ENCODE measurements around the gene CD207. TPM values are rescaled to one million over a fixed set of nuclear protein-coding genes. Genes with fewer than 3 reads are reported as not detected.

The CD207 gene
- total RNA-seq, 1 experiment from 2014 or later: 1.1 TPM

DNA sequence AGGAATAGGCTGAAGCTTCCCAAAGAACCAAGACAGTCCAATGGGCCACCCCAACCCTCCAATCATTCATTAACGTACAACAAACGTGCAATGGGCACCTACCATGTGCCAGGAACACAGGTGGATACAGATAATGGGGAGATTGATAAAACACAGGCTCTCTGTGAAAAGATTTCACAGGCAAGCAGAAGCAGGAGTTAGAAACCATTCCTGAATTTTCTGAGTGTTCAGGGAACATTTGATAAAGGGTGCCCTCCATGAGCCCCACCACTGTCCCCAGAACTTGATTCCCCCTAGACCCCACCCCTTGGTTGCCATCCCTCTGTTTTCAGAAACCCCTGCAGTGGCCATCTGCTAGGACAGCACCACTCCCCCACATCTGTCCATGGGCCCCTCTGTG lies 1.5 kb downstream of the CD207 start:
- ChIA-PET POLR2A (ENCODE audit: low non-redundant PET) (no interaction called here), CTCF (no interaction called here)
- no peaks in the 10 kb centered on the region for H3K4me1 ChIP-seq (ENCODE audit: insufficient read depth, low read length, poor library complexity, severe bottlenecking)
- no peak overlapping the region for H3K4me3 ChIP-seq (ENCODE audit: low read depth, low read length, poor library complexity, severe bottlenecking)
- H3K27me3 ChIP-seq (replicated peaks; ENCODE audit: insufficient read depth, low read depth, low read length, poor library complexity): no peaks in the 10 kb centered on the region
- H3K27ac ChIP-seq (ENCODE audit: low read depth, low read length, poor library complexity, severe bottlenecking): no peak overlapping the region
- TF ChIP-seq EZH2 (IDR thresholded peaks at IDR 0.05; ENCODE audit: borderline replicate concordance, low read depth, low read length, poor library complexity, severe bottlenecking): no peak
- TF ChIP-seq, protein P1, sequence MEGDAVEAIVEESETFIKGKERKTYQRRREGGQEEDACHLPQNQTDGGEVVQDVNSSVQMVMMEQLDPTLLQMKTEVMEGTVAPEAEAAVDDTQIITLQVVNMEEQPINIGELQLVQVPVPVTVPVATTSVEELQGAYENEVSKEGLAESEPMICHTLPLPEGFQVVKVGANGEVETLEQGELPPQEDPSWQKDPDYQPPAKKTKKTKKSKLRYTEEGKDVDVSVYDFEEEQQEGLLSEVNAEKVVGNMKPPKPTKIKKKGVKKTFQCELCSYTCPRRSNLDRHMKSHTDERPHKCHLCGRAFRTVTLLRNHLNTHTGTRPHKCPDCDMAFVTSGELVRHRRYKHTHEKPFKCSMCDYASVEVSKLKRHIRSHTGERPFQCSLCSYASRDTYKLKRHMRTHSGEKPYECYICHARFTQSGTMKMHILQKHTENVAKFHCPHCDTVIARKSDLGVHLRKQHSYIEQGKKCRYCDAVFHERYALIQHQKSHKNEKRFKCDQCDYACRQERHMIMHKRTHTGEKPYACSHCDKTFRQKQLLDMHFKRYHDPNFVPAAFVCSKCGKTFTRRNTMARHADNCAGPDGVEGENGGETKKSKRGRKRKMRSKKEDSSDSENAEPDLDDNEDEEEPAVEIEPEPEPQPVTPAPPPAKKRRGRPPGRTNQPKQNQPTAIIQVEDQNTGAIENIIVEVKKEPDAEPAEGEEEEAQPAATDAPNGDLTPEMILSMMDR (conservative IDR thresholded peaks at IDR 0.05; ENCODE audit: low read depth, low read length): no peak
- no peak for DNase-seq (ENCODE audit: low spot score)
- no peaks in the 10 kb centered on the region for H3K36me3 ChIP-seq (ENCODE audit: insufficient read depth, low read length, poor library complexity, severe bottlenecking)
- no peaks in the 10 kb centered on the region for H3K9me3 ChIP-seq (ENCODE audit: low read depth, low read length, poor library complexity, severe bottlenecking)
- BruUV-seq (replicated peaks): no TSS peak
- intact Hi-C loops (cut with micrococcal nuclease; ENCODE audit: unreplicated experiment): no loop called here

GRCh38 chr2:70833246-70833645 lies 2.4 kb downstream of the CD207 start:
- CTCF ChIA-PET: no interaction called here

DNA sequence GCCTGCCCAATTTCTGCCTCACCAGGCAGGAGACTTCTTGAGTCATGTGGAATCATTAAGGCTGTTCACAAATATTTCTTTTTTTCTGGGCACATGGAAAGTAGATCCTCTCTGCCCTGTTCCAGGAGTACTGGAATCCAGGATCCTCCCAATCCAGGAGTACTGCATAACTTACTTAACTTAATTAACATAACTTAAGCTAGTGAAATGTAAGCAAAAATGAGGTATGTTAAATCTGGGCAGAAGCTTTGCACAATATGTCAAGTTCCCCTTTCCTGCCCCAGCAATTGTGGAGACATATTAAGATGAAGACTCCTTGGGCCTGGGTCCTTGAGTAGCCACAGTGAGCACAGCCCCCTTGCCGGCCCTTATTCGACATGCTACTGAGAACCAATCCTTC lies 3.2 kb downstream of the CD207 start:
- CTCF ChIA-PET: no interaction called here
- no peak overlapping the region for H3K27ac ChIP-seq (ENCODE audit: low read depth, low read length, poor library complexity, severe bottlenecking)

More at GRCh38 chr2:70833246-70833645, 2.4 kb downstream of the CD207 start:
- no peaks in the 10 kb centered on the region for H3K9me3 ChIP-seq (ENCODE audit: low read depth, low read length, poor library complexity, severe bottlenecking)
- no TSS peak for BruUV-seq (replicated peaks)
- no peak overlapping the region for H3K27ac ChIP-seq (ENCODE audit: low read depth, low read length, poor library complexity, severe bottlenecking)
- POLR2A ChIA-PET (ENCODE audit: low non-redundant PET): no interaction called here
- H3K36me3 ChIP-seq (ENCODE audit: insufficient read depth, low read length, poor library complexity, severe bottlenecking): no peaks in the 10 kb centered on the region
- DNase-seq (ENCODE audit: low spot score): no peak
- H3K4me3 ChIP-seq (ENCODE audit: low read depth, low read length, poor library complexity, severe bottlenecking): no peak overlapping the region
- no peak for TF ChIP-seq EZH2 (IDR thresholded peaks at IDR 0.05; ENCODE audit: borderline replicate concordance, low read depth, low read length, poor library complexity, severe bottlenecking)
- TF ChIP-seq, protein P1 (conservative IDR thresholded peaks at IDR 0.05; ENCODE audit: low read depth, low read length): no peak
- no peaks in the 10 kb centered on the region for H3K27me3 ChIP-seq (replicated peaks; ENCODE audit: insufficient read depth, low read depth, low read length, poor library complexity)
- intact Hi-C loops (cut with micrococcal nuclease; ENCODE audit: unreplicated experiment): no loop called here
- no peaks in the 10 kb centered on the region for H3K4me1 ChIP-seq (ENCODE audit: insufficient read depth, low read length, poor library complexity, severe bottlenecking)

More for the DNA sequence above, 3.2 kb downstream of the CD207 start:
- Histone ChIP-seq H3K36me3 (ENCODE audit: insufficient read depth, low read length, poor library complexity, severe bottlenecking) (no peaks in the 10 kb centered on the region), H3K9me3 (ENCODE audit: low read depth, low read length, poor library complexity, severe bottlenecking) (no peaks in the 10 kb centered on the region), H3K4me3 (ENCODE audit: low read depth, low read length, poor library complexity, severe bottlenecking) (no peak overlapping the region), H3K4me1 (ENCODE audit: insufficient read depth, low read length, poor library complexity, severe bottlenecking) (peaks cover 3% of the 10 kb centered on the region), H3K27me3 (replicated peaks; ENCODE audit: insufficient read depth, low read depth, low read length, poor library complexity) (no peaks in the 10 kb centered on the region)
- POLR2A ChIA-PET (ENCODE audit: low non-redundant PET): no interaction called here
- intact Hi-C loops (cut with micrococcal nuclease; ENCODE audit: unreplicated experiment): no loop called here
- DNase-seq (ENCODE audit: low spot score): no peak
- no TSS peak for BruUV-seq (replicated peaks)
- no peak for TF ChIP-seq EZH2 (IDR thresholded peaks at IDR 0.05; ENCODE audit: borderline replicate concordance, low read depth, low read length, poor library complexity, severe bottlenecking)
- TF ChIP-seq, protein P1 (conservative IDR thresholded peaks at IDR 0.05; ENCODE audit: low read depth, low read length): no peak

Data from A673 (cell line).